ENCODE results near the gene DNAJA1. TPM values are rescaled to one million over a fixed set of nuclear protein-coding genes. Genes with fewer than 3 reads are reported as not detected.

Gene DNAJA1
- total RNA-seq (100 to 1,000 TPM; 146 to 149 TPM), polyA plus RNA-seq (ENCODE audit: insufficient read depth, low read depth, low replicate concordance) (256 TPM)
- long read RNA-seq, donor 1, transcript DNAJA1-201 (9 exons, 2,381 nt): major isoform, 136 of 443 reads
- long read RNA-seq, donor 1, partial matches to known transcripts: 286 of 443 reads
- long read RNA-seq, donor 1, other reads (novel, unspliced or antisense): 20 of 443 reads
- long read RNA-seq, donor 2, transcript DNAJA1-201 (9 exons, 2,381 nt): major isoform, 59 of 210 reads
- long read RNA-seq, donor 2, partial matches to known transcripts: 151 of 210 reads
- long read RNA-seq, donor 2, other reads (novel, unspliced or antisense): 0 of 210 reads

DNA sequence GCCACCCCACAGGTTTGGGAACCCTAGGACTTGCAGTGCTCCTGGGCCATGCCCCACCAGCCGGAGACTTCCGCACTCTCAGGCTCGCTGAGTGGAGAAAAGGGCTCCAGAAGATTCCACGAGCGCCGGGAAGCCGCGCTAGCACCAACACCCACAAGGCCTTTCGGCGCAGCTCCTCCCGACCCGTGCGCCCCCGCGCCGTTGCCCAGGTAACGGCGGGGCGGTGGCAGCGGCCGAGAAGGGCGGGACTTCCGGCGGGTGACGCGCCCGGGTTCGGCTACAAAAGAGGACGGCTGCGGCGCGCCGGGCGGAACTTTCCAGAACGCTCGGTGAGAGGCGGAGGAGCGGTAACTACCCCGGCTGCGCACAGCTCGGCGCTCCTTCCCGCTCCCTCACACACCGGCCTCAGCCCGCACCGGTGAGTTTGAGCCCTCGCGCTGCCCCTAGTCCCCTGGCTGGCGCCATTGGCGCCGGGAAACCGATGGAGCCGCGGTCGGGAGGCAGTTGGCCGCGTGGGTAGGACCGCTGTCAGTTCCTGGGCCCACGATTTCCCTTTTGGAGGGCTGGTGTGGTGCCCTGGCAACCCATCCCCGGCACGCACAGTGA, at the start of gene DNAJA1:
TSS of gene DNAJA1 (plus strand) at position 308 of the 606 bp plus-strand sequence. CDS start 1,212 bp downstream, outside the sequence.
- TF ChIP-seq, protein P1, sequence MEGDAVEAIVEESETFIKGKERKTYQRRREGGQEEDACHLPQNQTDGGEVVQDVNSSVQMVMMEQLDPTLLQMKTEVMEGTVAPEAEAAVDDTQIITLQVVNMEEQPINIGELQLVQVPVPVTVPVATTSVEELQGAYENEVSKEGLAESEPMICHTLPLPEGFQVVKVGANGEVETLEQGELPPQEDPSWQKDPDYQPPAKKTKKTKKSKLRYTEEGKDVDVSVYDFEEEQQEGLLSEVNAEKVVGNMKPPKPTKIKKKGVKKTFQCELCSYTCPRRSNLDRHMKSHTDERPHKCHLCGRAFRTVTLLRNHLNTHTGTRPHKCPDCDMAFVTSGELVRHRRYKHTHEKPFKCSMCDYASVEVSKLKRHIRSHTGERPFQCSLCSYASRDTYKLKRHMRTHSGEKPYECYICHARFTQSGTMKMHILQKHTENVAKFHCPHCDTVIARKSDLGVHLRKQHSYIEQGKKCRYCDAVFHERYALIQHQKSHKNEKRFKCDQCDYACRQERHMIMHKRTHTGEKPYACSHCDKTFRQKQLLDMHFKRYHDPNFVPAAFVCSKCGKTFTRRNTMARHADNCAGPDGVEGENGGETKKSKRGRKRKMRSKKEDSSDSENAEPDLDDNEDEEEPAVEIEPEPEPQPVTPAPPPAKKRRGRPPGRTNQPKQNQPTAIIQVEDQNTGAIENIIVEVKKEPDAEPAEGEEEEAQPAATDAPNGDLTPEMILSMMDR (IDR thresholded peaks at IDR 0.05): no peak
- peak; percentile 97 for TF ChIP-seq POLR2A (IDR thresholded peaks at IDR 0.05)

GRCh38 chr9:32978051-32978450, 47.0 kb upstream of the DNAJA1 start:
- Histone ChIP-seq H3K9me3 (no peaks in the 10 kb centered on the region), H3K4me3 (no peak overlapping the region), H3K27ac (no peak overlapping the region), H3K4me1 (no peaks in the 10 kb centered on the region), H3K36me3 (ENCODE audit: low read depth, missing control alignments) (no peaks in the 10 kb centered on the region), H3K27me3 (no peaks in the 10 kb centered on the region)
- intact Hi-C loops (cut with DNase I; ENCODE audit: low total_unique reads): no loop called here
- DNase-seq: no peak
- 91 to 92% methylated on average over 2 of the region's 2 CpGs for WGBS, 2 donors
- TF ChIP-seq, protein P1 (IDR thresholded peaks at IDR 0.05): no peak
- TF ChIP-seq POLR2A (IDR thresholded peaks at IDR 0.05): no peak

More for the DNA sequence above, at the start of gene DNAJA1:
- peak; percentile 96 for DNase-seq
- intact Hi-C loops (cut with DNase I; ENCODE audit: low total_unique reads): no loop called here
- Histone ChIP-seq H3K9me3 (no peaks in the 10 kb centered on the region), H3K27ac (peak within 1 kb of the TSS; percentile 98 to 100), H3K27me3 (no peaks in the 10 kb centered on the region), H3K36me3 (ENCODE audit: low read depth, missing control alignments) (no peaks in the 10 kb centered on the region), H3K4me1 (peaks cover 40% of the 10 kb centered on the region), H3K4me3 (peak within 1 kb of the TSS; percentile 85 to 100)
- WGBS, 2 donors: 0 to 2% methylated on average over 11 to 23 of the region's 61 CpGs

DNA sequence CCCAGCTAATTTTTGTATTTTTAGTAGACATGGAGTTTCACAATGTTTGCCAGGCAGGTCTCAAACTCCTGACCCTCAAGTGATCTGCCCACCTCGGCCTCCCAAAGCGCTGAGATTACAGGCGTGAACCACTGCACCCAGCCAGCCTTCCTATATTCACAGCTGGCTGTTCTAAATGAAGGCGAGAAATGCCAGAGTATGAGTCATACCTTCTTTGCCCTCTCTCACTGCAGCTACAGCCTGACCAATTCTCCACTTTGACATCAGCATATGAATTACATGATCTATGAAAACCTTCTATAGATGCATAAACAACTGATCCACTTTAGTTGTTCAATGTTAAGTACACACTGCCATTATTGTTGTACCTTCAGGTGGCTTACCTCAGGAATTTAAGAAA, 38.1 kb upstream of the DNAJA1 start:
- no peak overlapping the region for H3K27ac ChIP-seq
- no peaks in the 10 kb centered on the region for H3K4me1 ChIP-seq
- whole genome bisulfite sequencing, 2 donors: 96 to 98% methylated on average over 4 of the region's 4 CpGs
- no peaks in the 10 kb centered on the region for H3K27me3 ChIP-seq
- H3K36me3 ChIP-seq (ENCODE audit: low read depth, missing control alignments): no peaks in the 10 kb centered on the region
- no peak for DNase-seq
- H3K9me3 ChIP-seq: no peaks in the 10 kb centered on the region
- intact Hi-C loops (cut with DNase I; ENCODE audit: low total_unique reads): no loop called here
- TF ChIP-seq POLR2A (IDR thresholded peaks at IDR 0.05): no peak
- TF ChIP-seq, protein P1 (IDR thresholded peaks at IDR 0.05): no peak
- no peak overlapping the region for H3K4me3 ChIP-seq

- Histone ChIP-seq H3K36me3 (ENCODE audit: low read depth, missing control alignments) (no peaks in the 10 kb centered on the region), H3K27me3 (no peaks in the 10 kb centered on the region), H3K4me1 (peaks cover 8% of the 10 kb centered on the region), H3K4me3 (no peak overlapping the region), H3K27ac (no peak overlapping the region), H3K9me3 (no peaks in the 10 kb centered on the region)
- no peak for TF ChIP-seq POLR2A (IDR thresholded peaks at IDR 0.05)
- TF ChIP-seq, protein P1 (IDR thresholded peaks at IDR 0.05): no peak
- DNase-seq: no peak
- WGBS, 2 donors: 97 to 98% methylated on average over 8 of the region's 8 CpGs
- intact Hi-C loops (cut with DNase I; ENCODE audit: low total_unique reads): no loop called here
Observed at GRCh38 chr9:32989660-32990059, 35.4 kb upstream of the DNAJA1 start.
